ENCODE measurements around the gene LRRC9.
"Not testable (repeated sequence)": the region's sequence is repeated elsewhere in the genome, so short reads cannot be mapped to it uniquely, and the experiment has no call there.

Gene LRRC9

GRCh38 chr14:59919570-59920377 lies at the start of gene LRRC9:
Gene LRRC9, plus strand, starts transcription at chr14:59920144.
- DNase-seq (ENCODE audit: low read depth), result no peak

- DNase-seq (ENCODE audit: low read depth), result no peak
Measured at GRCh38 chr14:59870277-59871165, 49.4 kb upstream of the LRRC9 start, which contains the start of gene RTN1. Gene RTN1, minus strand, starts transcription at chr14:59870776. Its CDS starts 146 bp downstream, at chr14:59870630.

DNA sequence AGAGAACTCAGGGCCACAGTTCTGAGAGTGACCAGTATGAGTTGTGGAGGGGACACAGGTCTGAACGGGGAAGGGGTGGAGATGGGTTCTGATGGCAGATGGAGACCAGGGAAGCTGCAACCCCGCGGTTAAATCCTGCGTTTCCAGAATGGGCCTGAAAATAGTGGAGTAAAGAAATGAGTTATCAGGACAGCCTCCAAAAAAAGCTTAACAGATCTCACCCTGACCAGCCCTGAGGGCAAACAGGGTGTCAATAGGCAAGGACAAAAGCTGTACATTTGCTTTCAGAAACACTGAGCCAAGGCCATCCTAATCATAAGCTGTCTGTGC lies 48.8 kb upstream of the LRRC9 start:
- DNase-seq (ENCODE audit: low read depth), result no peak

DNA sequence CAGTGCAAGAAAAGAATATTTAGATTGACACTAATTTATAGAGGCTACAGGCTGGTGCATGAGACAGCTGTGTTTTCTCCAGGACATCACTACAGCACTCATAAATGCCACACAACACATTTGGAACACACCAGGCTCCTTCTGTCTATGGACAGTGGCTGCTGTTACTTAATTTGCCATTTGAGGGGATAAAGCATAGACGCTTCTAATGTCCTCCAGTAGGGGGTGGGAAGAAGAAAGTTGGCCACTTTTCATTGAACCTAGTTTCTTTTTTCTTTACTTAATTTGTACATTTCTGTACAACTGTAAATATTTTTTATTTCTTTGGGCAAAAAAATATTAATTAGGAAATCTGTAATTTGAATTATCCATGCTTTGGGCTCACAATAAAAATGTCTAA lies 37.0 kb upstream of the LRRC9 start:
- no peak for DNase-seq (ENCODE audit: low read depth)

DNA sequence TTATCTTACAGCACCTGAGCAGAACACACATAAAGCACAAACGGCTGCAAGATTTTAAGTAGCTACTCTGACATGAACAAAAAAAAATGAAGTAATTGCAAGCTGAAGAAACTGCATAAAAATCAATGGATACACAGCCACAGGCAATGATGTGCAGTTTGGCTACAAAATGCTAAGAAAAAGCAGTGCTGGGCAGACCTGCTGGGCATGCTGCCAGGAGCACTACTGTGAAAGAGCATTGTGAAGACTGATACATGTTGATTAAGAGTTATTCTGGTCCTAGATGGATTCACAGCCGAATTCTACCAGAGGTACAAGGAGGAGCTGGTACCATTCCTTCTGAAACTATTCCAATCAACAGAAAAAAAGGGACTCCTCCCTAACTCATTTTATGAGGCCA lies 29.3 kb upstream of the LRRC9 start:
- DNase-seq (ENCODE audit: low read depth), result no peak

DNA sequence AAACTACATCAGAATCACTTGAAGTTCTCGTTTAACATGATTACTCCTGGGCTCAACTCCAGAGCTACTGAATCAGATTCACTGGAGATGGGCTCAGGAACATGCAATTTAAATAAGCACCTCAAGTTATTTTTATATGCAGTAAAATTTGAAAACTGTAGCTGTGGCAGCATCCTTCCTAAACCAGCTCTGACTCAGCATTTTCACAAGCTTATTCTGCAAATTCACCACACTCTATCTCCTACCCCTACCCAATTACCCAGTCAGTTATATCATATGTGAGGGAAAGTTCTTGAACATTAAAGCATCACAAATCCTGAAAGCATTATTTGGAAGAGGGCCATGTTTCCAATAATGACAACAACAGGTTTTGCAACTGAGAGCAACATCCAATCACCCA lies 24.2 kb upstream of the LRRC9 start:
- DNase-seq (ENCODE audit: low read depth), result no peak

DNA sequence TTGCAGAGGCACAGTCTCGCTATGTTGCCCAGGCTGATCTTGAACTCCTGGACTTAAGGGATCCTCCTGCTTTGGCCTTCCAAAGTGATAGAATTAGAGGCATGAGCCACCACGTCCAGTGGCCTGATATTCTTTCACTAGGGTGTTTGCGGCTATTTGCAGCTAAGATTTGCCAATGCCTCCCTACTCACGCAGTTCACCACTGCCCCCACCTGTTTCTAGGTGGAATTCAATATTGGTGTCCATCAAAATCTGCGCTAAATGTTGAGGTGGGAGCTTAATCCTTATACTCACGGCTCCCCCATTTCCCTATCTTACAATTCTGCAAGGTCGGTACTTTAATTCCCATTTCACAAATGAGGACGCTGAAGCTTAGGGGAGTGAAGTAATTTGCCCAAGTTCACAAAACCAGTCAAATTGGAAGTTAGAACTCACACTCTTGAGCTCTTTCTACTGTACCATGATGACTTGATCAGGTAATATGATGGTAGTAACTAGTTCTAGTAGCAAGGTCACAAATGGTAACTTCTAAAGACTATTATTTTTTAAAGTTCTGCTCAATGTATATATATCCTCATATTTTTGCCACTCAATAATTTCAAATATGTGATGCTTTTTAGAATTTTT lies 22.1 kb upstream of the LRRC9 start:
- no peak for DNase-seq (ENCODE audit: low read depth)

DNA sequence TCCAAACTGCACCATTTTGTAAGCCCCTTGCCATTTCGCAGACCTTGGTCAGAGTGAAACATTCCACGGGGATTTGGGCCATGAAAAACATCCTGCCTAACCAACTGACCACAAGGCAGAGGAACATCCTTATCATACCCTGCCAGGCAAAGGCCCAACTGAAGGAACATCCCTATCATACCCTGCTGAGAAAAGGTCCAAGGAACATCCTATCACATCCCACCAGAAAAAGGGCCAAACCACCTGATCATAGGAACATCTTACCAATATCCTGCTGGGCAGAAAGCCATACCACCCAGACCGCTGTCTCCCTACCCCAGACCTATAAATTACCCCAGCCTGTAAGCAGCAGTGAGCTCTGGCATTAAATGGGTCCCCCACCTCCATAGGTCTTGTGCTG lies 19.4 kb upstream of the LRRC9 start:
- no peak for DNase-seq (ENCODE audit: low read depth)

GRCh38 chr14:59904184-59904583 lies 15.8 kb upstream of the LRRC9 start:
- no peak for DNase-seq (ENCODE audit: low read depth)

DNA sequence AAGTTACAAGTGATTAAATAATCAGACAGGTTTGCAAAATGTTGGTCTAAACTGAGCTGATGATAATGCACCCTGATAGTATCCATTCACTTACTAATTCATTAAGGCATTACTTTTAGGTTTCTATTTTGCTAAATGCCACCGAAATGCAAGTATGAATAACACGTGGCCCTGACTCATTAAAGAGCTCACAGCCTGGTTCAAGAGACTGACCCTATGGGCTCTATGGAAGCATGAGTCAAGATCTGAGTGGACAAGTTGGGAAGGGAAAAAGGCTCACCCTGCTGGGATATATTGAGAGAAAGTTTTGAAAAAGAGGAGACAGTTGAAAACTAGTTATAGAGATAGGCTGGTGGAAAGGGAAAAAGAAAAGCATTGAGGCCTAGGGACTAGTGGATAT lies 14.8 kb upstream of the LRRC9 start:
- DNase-seq (ENCODE audit: low read depth), result no peak

GRCh38 chr14:59912443-59912842 lies 7.5 kb upstream of the LRRC9 start:
- DNase-seq (ENCODE audit: low read depth), result no peak

DNA sequence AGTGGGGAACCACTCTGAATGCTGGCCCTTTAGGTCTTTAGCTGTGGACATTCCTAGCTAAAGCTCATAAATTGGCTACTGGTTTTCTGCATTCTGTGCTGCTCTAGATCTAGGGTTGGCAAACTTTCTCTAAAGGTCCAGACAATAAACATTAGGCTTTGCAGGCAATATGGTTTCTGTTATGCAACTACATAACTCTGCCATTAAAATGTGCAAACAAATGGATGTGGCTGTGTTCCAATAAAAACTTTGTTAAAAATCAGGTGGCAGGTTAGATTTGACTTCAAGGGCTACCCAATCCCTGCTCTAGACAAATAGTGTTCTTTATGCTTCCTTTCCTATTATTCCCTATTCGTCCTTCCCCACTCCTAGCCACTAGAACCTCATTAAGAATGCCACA lies 6.8 kb upstream of the LRRC9 start:
- no peak for DNase-seq (ENCODE audit: low read depth)

DNA sequence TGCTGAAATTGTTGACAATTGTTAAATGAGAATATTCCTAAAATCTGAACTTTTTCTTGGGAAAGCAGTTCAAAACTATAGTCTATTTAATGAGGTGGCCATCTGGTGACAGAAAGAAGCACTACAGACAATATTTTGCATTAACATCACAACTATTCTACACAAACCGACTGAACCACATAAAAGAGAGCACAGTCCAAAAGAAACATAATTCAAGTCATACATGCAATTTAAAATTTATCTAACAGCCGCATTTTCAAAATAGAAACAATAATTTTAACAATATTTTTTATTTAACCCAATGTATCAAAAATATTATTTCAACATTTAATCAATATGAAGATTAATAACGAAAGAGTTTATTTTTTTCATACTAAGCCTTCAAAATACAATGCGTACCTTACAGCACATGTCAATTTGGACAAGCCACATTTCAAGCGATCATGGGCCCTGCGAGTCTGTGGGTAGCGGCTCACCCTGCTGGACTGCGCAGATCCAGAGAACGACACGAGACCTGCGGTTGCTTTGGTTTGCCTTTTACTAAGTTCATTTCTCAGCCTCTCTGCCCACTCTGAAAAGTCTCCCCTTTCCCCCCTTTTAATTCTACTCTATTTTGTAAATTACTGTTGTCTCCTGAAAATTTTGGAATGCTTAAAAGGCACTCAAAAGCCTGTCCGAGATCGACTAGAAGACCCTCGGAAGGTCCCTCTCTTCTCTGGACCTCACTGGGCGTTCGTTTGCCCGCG lies 947 bp upstream of the LRRC9 start:
- no peak for DNase-seq (ENCODE audit: low read depth)

DNA sequence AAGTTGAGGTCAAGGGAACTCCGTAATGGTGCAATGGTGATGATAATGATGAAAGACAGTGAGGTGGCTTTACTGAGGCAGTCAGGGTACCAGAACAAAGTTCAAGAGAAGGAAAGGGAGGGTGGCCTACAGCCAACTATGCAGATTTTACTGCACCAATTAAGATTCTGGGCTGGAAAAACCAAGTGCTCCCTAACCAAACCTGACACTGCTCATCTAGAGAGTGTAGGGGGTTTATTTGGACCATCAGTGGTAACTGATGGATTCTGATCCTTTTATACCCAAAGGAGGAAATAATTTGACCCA lies 387 bp downstream of the LRRC9 start:
- no peak for DNase-seq (ENCODE audit: low read depth)

DNA sequence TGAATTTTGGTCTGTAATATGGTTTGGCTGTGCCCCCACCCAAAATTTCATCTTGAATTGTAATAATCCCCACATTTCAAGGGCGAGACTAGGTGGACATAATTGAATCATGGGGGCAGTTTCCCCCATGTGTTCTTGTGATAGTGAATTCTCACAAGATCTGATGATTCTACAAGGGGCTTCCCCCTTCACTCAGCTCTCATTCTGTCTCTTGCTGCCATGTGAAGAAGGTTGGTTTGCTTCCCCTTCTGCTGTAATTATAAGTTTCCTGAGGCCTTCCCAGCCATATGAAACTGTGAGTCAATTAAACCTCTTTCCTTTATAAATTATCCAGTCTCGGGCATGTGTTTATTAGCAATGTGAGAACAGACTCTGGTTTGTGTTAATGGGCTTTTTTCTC lies 5.9 kb downstream of the LRRC9 start:
- DNase-seq (ENCODE audit: low read depth), result no peak

GRCh38 chr14:59926534-59926933 lies 6.6 kb downstream of the LRRC9 start:
- DNase-seq (ENCODE audit: low read depth), result no peak

DNA sequence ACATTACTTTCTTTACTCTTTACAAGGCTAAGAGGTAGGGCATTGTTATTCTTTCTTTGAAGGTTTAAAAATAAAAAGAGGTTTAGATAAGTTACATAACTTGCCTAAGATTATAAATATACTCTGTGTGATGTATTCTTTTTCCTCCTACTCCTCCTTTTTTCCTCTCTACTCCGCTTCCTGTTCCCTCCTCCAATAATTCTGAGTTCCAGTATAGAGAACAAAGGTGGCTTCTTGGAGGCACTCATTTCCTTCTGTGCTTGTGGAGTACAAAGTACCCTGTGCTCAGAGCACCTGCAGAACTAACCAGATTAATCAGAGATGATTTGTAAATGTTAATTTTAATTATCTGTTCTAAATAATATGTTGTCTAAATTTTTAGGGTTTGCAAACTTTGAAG lies 11.3 kb downstream of the LRRC9 start:
- DNase-seq (ENCODE audit: low read depth), result no peak

DNA sequence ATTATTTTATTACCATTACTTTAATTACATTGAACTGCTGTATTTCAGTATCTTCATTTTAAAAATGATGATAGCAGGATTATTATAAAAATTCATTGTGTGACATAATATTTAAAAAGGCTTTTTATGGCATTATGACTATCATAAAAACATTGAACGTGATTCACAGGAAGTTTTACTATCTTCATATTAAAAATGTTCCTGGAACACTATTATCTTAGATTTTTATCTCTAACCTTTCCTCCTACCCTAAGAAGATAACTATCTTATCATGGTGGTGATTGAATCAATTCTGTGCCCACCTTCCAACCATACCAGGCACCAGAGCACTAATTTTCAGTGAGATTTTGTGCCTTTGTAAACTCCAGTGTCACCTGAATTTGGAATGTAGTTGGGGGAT lies 16.2 kb downstream of the LRRC9 start:
- no peak for DNase-seq (ENCODE audit: low read depth)

GRCh38 chr14:59939828-59940227 lies 19.9 kb downstream of the LRRC9 start:
- DNase-seq (ENCODE audit: low read depth), result no peak

- not testable (repeated sequence) for DNase-seq (ENCODE audit: low read depth)
Measured at GRCh38 chr14:59942296-59942862, 22.4 kb downstream of the LRRC9 start.

DNA sequence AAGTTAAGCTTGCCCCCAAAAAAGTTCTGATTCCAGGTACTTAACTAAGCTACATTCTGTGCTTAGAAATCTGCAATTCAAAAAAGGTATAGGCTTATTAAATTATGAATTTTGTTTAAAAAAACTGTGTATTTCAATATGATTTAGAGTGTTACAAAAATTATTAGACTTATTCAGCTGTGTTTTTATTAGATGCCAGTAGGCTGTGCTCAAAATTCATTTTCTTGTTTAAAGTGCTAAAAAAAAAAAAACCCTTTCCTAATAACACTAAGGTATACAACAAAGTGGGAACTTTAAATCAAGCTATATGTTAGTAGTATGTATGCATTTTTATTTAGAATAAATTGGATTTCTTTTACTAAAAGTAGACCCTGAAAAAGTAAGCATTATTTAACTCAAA lies 25.0 kb downstream of the LRRC9 start:
- DNase-seq (ENCODE audit: low read depth), result no peak

DNA sequence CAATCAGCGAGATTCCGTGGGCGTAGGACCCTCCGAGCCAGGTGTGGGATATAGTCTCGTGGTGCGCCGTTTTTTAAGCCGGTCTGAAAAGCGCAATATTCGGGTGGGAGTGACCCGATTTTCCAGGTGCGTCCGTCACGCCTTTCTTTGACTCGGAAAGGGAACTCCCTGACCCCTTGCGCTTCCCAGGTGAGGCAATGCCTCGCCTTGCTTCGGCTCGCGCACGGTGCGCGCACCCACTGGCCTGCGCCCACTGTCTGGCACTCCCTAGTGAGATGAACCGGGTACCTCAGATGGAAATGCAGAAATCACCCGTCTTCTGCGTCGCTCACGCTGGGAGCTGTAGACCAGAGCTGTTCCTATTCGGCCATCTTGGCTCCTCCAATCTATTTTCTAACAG lies 32.2 kb downstream of the LRRC9 start:
- not testable (repeated sequence) for DNase-seq (ENCODE audit: low read depth)

All from stimulated activated CD8-positive, alpha-beta memory T cell treated with anti-CD3 and anti-CD28 coated beads, Interleukin-15, amount 100 ng/mL, for 24 hours (primary cell).